Thyroid gland (tissue), 4 donors: Measurements from ENCODE around the gene ENOX1. TPM values are rescaled to one million over a fixed set of nuclear protein-coding genes. Genes with fewer than 3 reads are reported as not detected.

Source experiments
- DNase-seq, 2 donors: peaks; one replicate each; pipeline ENCODE4 v3.0.0-alpha.2; 2019
- H3K27ac ChIP-seq, 3 donors: fragments of 200-600 bp; sonication (generic); 1 replicate in 2 of 3; 2 replicates in 1 of 3; pipeline ENCODE4 v1.5.1; 2016 to 2019; ENCODE audit warnings: mild to moderate bottlenecking in 1 of 3, moderate library complexity in 1 of 3
- H3K27me3 ChIP-seq: fragments of 200-600 bp; sonication (generic); one replicate; pipeline ENCODE4 v1.5.1; 2019
- H3K36me3 ChIP-seq, 2 donors: fragments of 200-600 bp; sonication (generic); one replicate each; pipeline ENCODE4 v1.5.1; 2016 to 2019
- H3K4me1 ChIP-seq, 2 donors: fragments of 200-600 bp; sonication (generic); one replicate each; pipeline ENCODE4 v1.5.1; 2017 to 2019
- H3K4me3 ChIP-seq, 3 donors: fragments of 200-600 bp; sonication (generic); replicated peaks in 1 of 3; 1 replicate in 2 of 3; 2 replicates in 1 of 3; pipeline ENCODE4 v1.5.1; 2016; ENCODE audit warnings: mild to moderate bottlenecking in 1 of 3
- H3K9me3 ChIP-seq: fragments of 200-600 bp; sonication (generic); one replicate; pipeline ENCODE4 v1.5.1; 2017
- CTCF ChIP-seq, 6 experiments: fragments of 200-600 bp in 3 of 6; fragments of 450-650 bp in 3 of 6; sonication (generic) in 3 of 6; IDR thresholded peaks; one replicate each; pipeline ENCODE4 v1.5.1; 2016 to 2019; ENCODE audit warnings: antibody characterized with exemption in 6 of 6, mild to moderate bottlenecking in 2 of 6, inconsistent platforms in 1 of 6, moderate library complexity in 1 of 6
- POLR2A ChIP-seq, 2 donors: fragments of 450-650 bp; IDR thresholded peaks; one replicate each; pipeline ENCODE4 v1.6.1; 2017; ENCODE audit warnings: antibody characterized with exemption in 2 of 2, mild to moderate bottlenecking in 2 of 2, moderate library complexity in 1 of 2
- WGBS, 2 donors: methylation state at CpG; one replicate each; pipeline ENCODE4 v1.1.5; 2017; 5-methylcytosine and 5-hydroxymethylcytosine counted together
- intact Hi-C: fragments of 100-400 bp; cut with DNase I; formaldehyde crosslinking; loops from one replicate; pipeline ENCODE4 v1.15.1; 2023
- total RNA-seq, 4 donors: library from RNA; depleted of rRNA; stranded (reverse); fragments of >200 nt; gene quantifications; one replicate each; pipeline ENCODE4 v1.2.3, GENCODE V29; 2016

ENOX1 gene
- total RNA-seq, 4 donors from 2014 or later, result 0.13 to 1.8 (median 0.31) TPM

GRCh38 chr13:43764349-43764748 lies 22.4 kb downstream of the ENOX1 start:
- Histone ChIP-seq H3K9me3 (no peaks in the 10 kb centered on the region), H3K4me1 (no peaks in the 10 kb centered on the region), H3K4me3 (no peak overlapping the region), H3K36me3 (no peaks in the 10 kb centered on the region), H3K27ac (no peak overlapping the region), H3K27me3 (no peaks in the 10 kb centered on the region)
- TF ChIP-seq CTCF (IDR thresholded peaks at IDR 0.05) (no peak), POLR2A (IDR thresholded peaks at IDR 0.05) (no peak)
- intact Hi-C loops, result no loop called here
- no peak for DNase-seq
- 59 to 65% methylated on average over 2 of the region's 2 CpGs for WGBS, 2 donors

- H3K36me3 ChIP-seq, result no peaks in the 10 kb centered on the region
- no peak overlapping the region for H3K4me3 ChIP-seq
- intact Hi-C loops, result no loop called here
- DNase-seq, result no peak
- no peaks in the 10 kb centered on the region for H3K9me3 ChIP-seq
- no peak for TF ChIP-seq CTCF (IDR thresholded peaks at IDR 0.05)
- no peak for TF ChIP-seq POLR2A (IDR thresholded peaks at IDR 0.05)
- no peak overlapping the region for H3K27ac ChIP-seq
- H3K4me1 ChIP-seq, result no peaks in the 10 kb centered on the region
- H3K27me3 ChIP-seq, result no peaks in the 10 kb centered on the region
- WGBS, 2 donors, result 89% methylated on average over 6 of the region's 6 CpGs
These were observed 23.5 kb downstream of the ENOX1 start for GRCh38 chr13:43763143-43763759.

GRCh38 chr13:43761616-43762315 lies 25.0 kb downstream of the ENOX1 start:
- Histone ChIP-seq H3K4me1 (no peaks in the 10 kb centered on the region), H3K27ac (no peak overlapping the region), H3K9me3 (no peaks in the 10 kb centered on the region), H3K27me3 (no peaks in the 10 kb centered on the region), H3K36me3 (no peaks in the 10 kb centered on the region), H3K4me3 (no peak overlapping the region)
- no peak for DNase-seq
- TF ChIP-seq CTCF (IDR thresholded peaks at IDR 0.05), result no peak
- TF ChIP-seq POLR2A (IDR thresholded peaks at IDR 0.05), result no peak
- intact Hi-C loops, result no loop called here
- 76 to 82% methylated on average over 4 of the region's 4 CpGs for whole genome bisulfite sequencing, 2 donors

GRCh38 chr13:43760257-43760656 lies 26.5 kb downstream of the ENOX1 start:
- intact Hi-C loops, result no loop called here
- H3K36me3 ChIP-seq, result no peaks in the 10 kb centered on the region
- H3K4me1 ChIP-seq, result no peaks in the 10 kb centered on the region
- H3K4me3 ChIP-seq, result no peak overlapping the region
- 28 to 32% methylated on average over 3 of the region's 3 CpGs for WGBS, 2 donors
- H3K9me3 ChIP-seq, result no peaks in the 10 kb centered on the region
- TF ChIP-seq CTCF (IDR thresholded peaks at IDR 0.05) (no peak), POLR2A (IDR thresholded peaks at IDR 0.05) (no peak)
- no peaks in the 10 kb centered on the region for H3K27me3 ChIP-seq
- H3K27ac ChIP-seq, result no peak overlapping the region
- no peak for DNase-seq

GRCh38 chr13:43758834-43759233 lies 27.9 kb downstream of the ENOX1 start:
- 88 to 92% methylated on average over 1 of the region's 1 CpG for WGBS, 2 donors
- no peaks in the 10 kb centered on the region for H3K9me3 ChIP-seq
- H3K4me1 ChIP-seq, result no peaks in the 10 kb centered on the region
- no peaks in the 10 kb centered on the region for H3K27me3 ChIP-seq
- TF ChIP-seq POLR2A (IDR thresholded peaks at IDR 0.05), result no peak
- no peak for TF ChIP-seq CTCF (IDR thresholded peaks at IDR 0.05)
- DNase-seq, result no peak
- H3K27ac ChIP-seq, result no peak overlapping the region
- intact Hi-C loops, result no loop called here
- H3K36me3 ChIP-seq, result no peaks in the 10 kb centered on the region
- no peak overlapping the region for H3K4me3 ChIP-seq
